HCEC 1CT (cell line): ENCODE measurements around the gene DLGAP1.

Experiments used
- DNase-seq: peaks from one replicate; pipeline ENCODE4 v3.0.0-alpha.2; 2017

DLGAP1 gene

GRCh38 chr18:3669376-3669775 lies 785.7 kb downstream of the DLGAP1 start:
- DNase-seq, result no peak

- no peak for DNase-seq
Measured at GRCh38 chr18:3667255-3668137, 787.6 kb downstream of the DLGAP1 start.

DNA sequence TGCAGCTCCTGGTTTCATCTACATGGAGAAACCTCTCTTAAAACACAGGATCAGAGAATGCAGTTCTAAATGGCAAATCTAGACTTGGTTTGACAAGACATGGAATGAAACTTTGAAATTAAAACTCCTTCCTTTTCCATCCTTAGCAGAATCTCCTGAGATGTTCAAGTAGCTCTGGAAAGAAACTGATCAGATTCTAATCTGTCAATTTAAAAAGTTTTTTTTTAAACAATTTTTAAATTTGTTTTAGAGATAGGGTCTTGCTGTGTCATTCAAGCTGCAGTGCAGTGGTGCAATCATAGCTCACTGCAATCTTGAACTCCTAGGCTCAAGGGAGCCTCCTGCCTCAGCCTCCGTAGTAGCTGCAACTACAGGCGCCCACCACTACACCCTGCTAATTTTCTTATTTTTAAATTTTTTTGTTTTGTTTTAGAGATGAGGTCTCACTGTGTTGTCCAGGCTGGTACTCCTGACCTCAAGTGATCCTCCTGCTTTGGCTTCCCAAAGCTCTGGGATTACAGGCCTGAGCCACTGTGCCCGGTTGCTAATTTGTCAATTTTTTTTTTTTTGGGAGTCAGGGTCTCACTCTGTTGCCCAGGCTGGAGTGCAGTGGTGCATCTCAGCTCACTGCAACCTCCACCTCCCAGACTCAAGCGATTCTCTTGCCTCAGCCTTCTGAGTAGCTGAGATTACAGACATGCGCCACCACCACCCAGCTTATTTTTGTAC lies 788.4 kb downstream of the DLGAP1 start:
- no peak for DNase-seq

GRCh38 chr18:3665780-3666525 lies 789.2 kb downstream of the DLGAP1 start:
- DNase-seq, result peak; percentile 84

DNA sequence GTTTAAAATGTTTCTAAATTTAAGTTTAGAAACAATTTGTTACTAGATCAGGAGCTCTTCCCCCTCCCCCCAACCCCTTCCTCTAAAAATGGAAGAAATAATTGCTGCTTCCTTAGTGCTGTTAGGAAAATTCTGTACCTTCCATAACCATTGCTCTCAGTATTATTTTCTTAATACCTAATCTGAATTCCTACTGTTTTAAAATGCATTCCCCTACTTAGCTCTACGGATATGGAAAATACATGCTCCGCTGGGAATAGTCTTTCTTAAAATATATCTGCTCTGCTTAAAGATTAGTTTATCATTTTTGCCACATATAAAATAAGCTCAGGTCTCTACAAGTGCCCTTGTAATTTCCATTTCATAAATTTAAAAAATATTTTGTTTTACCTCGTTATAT lies 789.9 kb downstream of the DLGAP1 start:
- no peak for DNase-seq

DNA sequence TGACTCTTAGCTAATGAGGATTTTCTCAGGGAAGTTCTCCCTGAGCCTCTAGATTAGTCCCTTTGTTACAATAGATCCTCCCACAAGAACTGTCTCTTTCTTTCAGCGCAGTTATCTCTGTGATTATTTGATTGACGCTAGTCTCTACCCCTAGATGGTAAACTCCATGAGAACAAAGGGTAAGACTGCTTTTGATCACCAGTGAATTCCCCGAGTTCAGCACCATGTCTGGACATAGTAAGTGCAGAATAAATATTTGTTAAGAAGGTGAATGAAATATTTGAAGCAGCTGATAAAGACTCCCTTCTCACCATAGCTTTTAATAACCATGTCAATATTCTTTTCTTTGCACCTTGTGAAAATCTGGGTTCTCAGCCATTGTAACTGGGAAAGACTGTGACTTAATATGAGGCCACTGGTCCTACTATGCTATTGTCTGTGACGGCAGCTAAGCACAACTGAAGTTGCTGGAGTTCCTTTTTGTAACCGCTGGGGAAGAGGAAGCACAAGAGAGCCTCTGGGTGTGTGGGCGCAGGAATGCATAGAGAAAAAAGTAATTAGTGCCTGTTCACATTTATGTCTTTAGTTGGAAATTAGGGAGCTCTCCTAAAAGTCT lies 790.4 kb downstream of the DLGAP1 start:
- no peak for DNase-seq

DNA sequence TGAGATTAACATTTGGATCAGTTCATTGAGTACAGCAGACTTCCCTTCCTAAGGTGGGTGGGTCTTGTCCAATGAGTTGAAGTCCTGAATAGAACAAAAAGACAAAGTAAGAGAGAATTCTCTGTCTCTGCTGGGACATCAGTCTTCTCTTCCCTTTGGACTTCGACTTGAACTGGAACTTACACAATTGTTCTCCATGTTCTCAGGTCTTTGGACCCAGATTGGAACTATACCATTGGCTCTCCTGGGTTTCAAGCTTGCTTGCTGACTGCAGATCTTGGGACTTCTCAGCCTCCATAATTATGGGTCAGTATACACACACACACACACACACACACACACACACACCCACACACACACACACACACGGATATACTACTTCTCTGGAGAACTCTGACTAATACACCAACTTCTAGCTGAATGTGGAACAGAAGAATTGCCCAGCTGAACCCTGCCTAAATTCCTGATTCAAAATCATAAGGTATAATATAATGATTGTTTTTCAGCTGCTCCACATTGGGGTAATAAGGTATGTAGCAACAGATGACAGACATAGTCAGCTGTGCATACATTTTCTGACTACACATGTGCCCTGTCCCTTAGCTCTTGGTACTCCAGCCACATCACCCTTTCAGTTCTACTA lies 791.1 kb downstream of the DLGAP1 start:
- no peak for DNase-seq

GRCh38 chr18:3661989-3662388 lies 793.1 kb downstream of the DLGAP1 start:
- no peak for DNase-seq

DNA sequence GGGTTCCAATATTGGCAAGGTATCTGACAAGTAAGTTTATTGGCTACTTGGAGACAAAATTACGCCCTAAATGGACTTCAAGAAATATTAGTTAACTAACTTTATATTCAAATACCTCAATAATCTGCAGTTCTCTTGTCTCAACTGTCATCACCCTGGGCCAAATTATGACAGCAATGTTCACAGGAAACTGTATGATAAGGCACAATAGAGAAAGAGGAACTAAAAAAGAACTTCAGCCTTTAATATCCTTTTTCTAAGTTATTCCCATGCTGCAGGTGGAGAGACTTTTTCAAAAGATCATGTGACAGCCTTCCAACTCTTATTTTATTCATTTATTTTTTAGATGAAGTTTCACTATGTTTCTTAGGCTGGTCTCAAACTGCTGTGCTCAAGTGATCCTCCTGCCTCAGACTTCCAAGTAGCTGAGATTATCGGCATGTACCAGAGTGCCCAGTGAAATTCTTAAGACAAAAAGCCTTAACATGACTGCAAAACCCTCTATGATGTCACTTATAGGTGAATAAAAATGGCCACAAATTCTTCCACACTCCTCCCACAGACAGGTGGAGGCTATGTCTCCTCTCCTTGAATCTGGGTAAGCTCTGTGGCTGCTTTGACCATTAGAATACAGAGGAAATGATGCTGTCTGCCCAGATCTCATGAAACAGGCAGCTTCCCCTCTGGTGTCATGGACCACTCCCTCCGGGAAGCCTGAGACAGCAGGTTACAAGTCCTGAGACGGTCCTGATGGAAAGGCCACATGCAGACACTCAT lies 794.2 kb downstream of the DLGAP1 start:
- DNase-seq, result no peak

GRCh38 chr18:3658529-3658928 lies 796.6 kb downstream of the DLGAP1 start:
- no peak for DNase-seq

DNA sequence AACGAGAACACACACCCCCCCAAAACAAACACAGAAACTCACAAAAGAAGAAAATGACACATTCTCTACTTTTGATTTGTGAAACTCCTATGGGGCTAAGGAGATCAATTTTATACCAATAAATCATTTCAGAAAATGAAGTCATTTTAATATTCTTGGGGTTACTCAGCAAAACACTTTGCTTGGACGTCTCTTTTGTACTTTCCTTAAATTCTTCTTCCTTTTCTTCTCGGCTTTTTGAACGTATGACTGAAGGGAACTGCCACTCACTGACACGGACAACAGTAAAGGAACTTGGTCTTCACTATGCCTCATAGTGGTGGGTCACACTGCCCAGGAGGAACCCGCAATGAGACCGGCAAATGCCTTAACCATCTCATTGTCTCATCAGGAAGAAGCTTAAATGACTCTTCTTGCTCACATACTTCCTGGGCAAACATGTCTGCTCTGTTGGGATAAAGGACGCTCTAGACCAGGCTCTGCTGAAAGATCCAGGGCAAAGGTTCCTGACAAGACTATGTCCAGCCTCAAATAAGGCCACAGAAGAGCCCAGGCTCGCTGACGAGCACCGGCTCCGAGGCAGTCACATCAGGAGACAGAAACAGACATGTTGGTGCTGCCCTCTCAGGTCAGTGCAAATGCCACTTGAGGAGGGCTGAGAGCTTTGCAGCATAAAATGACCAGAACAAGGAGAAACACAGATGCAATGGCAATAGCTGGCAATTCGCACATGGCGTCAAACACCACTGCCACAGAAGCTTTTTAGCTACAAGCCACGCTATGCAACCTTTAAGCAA lies 799.7 kb downstream of the DLGAP1 start:
- no peak for DNase-seq

GRCh38 chr18:3654442-3655253 lies 800.5 kb downstream of the DLGAP1 start:
- no peak for DNase-seq

DNA sequence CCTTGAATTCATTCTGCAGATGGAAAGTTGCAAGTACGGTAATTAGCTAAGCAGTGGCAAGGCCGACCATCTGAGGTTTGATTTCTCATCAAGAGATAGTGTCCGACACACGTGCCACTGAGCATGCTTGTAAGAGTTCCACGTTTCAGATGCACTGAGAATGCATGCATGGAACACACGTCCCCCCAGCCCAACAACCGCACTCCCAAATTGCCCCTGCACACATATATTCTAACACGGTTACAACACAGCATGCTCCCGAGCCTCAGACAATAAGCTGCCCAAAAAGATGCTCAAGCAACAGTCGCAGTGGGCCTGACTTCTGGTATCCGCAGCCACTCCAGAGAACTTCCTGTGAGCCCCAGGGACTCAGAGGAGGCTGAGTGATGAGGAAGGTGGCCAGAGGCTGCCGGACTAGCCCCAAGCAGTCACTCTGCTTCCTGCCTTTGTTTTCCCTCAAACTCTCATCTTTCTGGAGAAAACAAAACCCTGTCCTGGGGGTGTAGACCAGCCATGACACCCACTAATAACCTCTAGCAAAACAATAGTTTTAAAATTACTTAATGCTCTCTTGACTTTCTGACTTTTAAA lies 801.2 kb downstream of the DLGAP1 start:
- no peak for DNase-seq

- DNase-seq, result no peak
Measured at GRCh38 chr18:3653263-3653850, 801.8 kb downstream of the DLGAP1 start.

- DNase-seq, result peak; percentile 94
Measured at GRCh38 chr18:3652380-3653262, 802.5 kb downstream of the DLGAP1 start.

GRCh38 chr18:3651266-3651665 lies 803.8 kb downstream of the DLGAP1 start:
- no peak for DNase-seq

GRCh38 chr18:3650521-3651042 lies 804.5 kb downstream of the DLGAP1 start:
- DNase-seq, result peak; percentile 31
